Psoas muscle (tissue), 8 donors: Measurements from ENCODE around the gene HTR5A. TPM values are rescaled to one million over a fixed set of nuclear protein-coding genes. Genes with fewer than 3 reads are reported as not detected.

Experiments used
- ATAC-seq, 4 donors: fragments of 200-7000 bp; cut with Tn5 transposase; one replicate each; pipeline ENCODE4 v1.9.1; 2020; ENCODE audit warnings: moderate library complexity in 3 of 4, mild to moderate bottlenecking in 2 of 4
- DNase-seq, 2 donors: peaks; one replicate each; pipeline ENCODE4 v3.0.0-alpha.2; 2020
- H3K27ac ChIP-seq: fragments of 200-600 bp; one replicate; pipeline ENCODE4 v1.8.0; 2022
- H3K27me3 ChIP-seq, 3 donors: fragments of 200-600 bp in 1 of 3; one replicate each; pipeline versions ENCODE4 v1.6.1 to v1.8.0; 2013 to 2022; ENCODE audit warnings: low read length in 2 of 3, mild to moderate bottlenecking in 2 of 3, moderate library complexity in 1 of 3; ENCODE audit not compliant: insufficient read depth in 3 of 3
- H3K36me3 ChIP-seq, 2 donors: fragments of 200-600 bp in 1 of 2; one replicate each; pipeline versions ENCODE4 v1.6.1 to v1.8.0; 2013 to 2022; ENCODE audit warnings: low read depth in 1 of 2, mild to moderate bottlenecking in 1 of 2, moderate library complexity in 1 of 2; ENCODE audit not compliant: insufficient read depth in 1 of 2
- H3K4me1 ChIP-seq: fragments of 200-600 bp; one replicate; pipeline ENCODE4 v1.8.0; 2022
- H3K4me3 ChIP-seq: fragments of 200-600 bp; one replicate; pipeline ENCODE4 v1.8.0; 2022; ENCODE audit warnings: mild to moderate bottlenecking
- H3K9me3 ChIP-seq: fragments of 200-600 bp; one replicate; pipeline ENCODE4 v1.8.0; 2022
- CTCF ChIP-seq: fragments of 200-600 bp; IDR thresholded peaks from one replicate; pipeline ENCODE4 v1.8.0; 2022; ENCODE audit warnings: antibody characterized with exemption
- WGBS, 3 donors: extraction: QIAGEN DNeasy Blood & Tissue Kit; methylation state at CpG; one replicate each; pipeline versions ENCODE4 v1.1.6 to v1.1.7; 2013; 5-methylcytosine and 5-hydroxymethylcytosine counted together
- intact Hi-C, 2 donors: fragments of 100-400 bp; cut with DNase I; formaldehyde crosslinking; loops; one replicate each; pipeline versions ENCODE4 v1.11.0 to v1.14.2; 2022
- polyA plus RNA-seq, 3 donors: library from polyadenylated mRNA; stranded (reverse); fragments of 200-250 nt; gene quantifications; one replicate each; pipeline ENCODE4 v1.2.3, GENCODE V29; 2013
- total RNA-seq, 4 donors: library from RNA; stranded (reverse); fragmentation: NEBNext Ultra II Directional in 2 of 4; extraction: Animal tissue kit (Norgen Biotek cat#: 25700) in 2 of 4; gene quantifications; one replicate each; pipeline versions ENCODE4 v1.2.1 to v1.2.4, GENCODE V29; 2021 to 2023
- donor health status: healthy with polysubstance abuse.
- donor health status: DM: no; HTN: no; CAD: no; lungs with moderate emphysema.
- donor health status: Bipolar disorder and iron deficiency.
- donor health status: healthy.
- donor health status: DM: yes; HTN: yes; CAD: no.
- donor health status: DM: no; HTN: no; CAD: no.
- donor health status: DM: no; HTN: no; CAD: no.
- donor health status: DM: yes; HTN: yes; CAD: no.

HTR5A gene
- total and polyA plus RNA-seq, 7 donors = 0.01 to 0.06 TPM; not detected in 5

GRCh38 chr7:155093596-155093995 is 23.5 kb downstream of the HTR5A start:
- no peak for DNase-seq
- no peak overlapping the region for H3K27ac ChIP-seq
- no peak for ATAC-seq
- no peak overlapping the region for H3K4me3 ChIP-seq
- 55 to 69% (median 62%) methylated on average over 2 of the region's 2 CpGs for WGBS, 3 donors
- no peaks in the 10 kb centered on the region for H3K4me1 ChIP-seq
- H3K36me3 ChIP-seq = no peaks in the 10 kb centered on the region
- peaks cover 0 to 6% (median 2%) of the 10 kb centered on the region in 3 donors for H3K27me3 ChIP-seq
- H3K9me3 ChIP-seq = no peaks in the 10 kb centered on the region
- intact Hi-C loops = no loop called here
- no peak for TF ChIP-seq CTCF

- ATAC-seq (no peak), DNase-seq (no peak)
- Histone ChIP-seq H3K9me3 (no peaks in the 10 kb centered on the region), H3K36me3 (no peaks in the 10 kb centered on the region), H3K27me3 (peaks cover 0 to 9% (median 3%) of the 10 kb centered on the region in 3 donors), H3K27ac (no peak overlapping the region), H3K4me3 (no peak overlapping the region), H3K4me1 (no peaks in the 10 kb centered on the region)
- WGBS, 3 donors = 66 to 81% (median 75%) methylated on average over 6 of the region's 6 CpGs
- intact Hi-C loops = no loop called here
- TF ChIP-seq CTCF = no peak
Measured at GRCh38 chr7:155094636-155095135, 24.6 kb downstream of the HTR5A start.

- ATAC-seq (no peak), DNase-seq (no peak)
- Histone ChIP-seq H3K4me3 (no peak overlapping the region), H3K36me3 (no peaks in the 10 kb centered on the region), H3K9me3 (no peaks in the 10 kb centered on the region), H3K27me3 (peaks cover 0 to 12% (median 5%) of the 10 kb centered on the region in 3 donors), H3K27ac (no peak overlapping the region), H3K4me1 (no peaks in the 10 kb centered on the region)
- no peak for TF ChIP-seq CTCF
- WGBS, 3 donors = 67 to 73% (median 69%) methylated on average over 3 of the region's 3 CpGs
- intact Hi-C loops = no loop called here
Measured at GRCh38 chr7:155097338-155097737, 27.2 kb downstream of the HTR5A start.

- Histone ChIP-seq H3K4me1 (no peaks in the 10 kb centered on the region), H3K36me3 (no peaks in the 10 kb centered on the region), H3K27ac (no peak overlapping the region), H3K9me3 (no peaks in the 10 kb centered on the region), H3K4me3 (no peak overlapping the region), H3K27me3 (peaks cover 0 to 39% (median 8%) of the 10 kb centered on the region in 3 donors)
- intact Hi-C loops = no loop called here
- TF ChIP-seq CTCF = no peak
- DNase-seq (no peak), ATAC-seq (no peak)
- WGBS, 3 donors = 11 to 20% (median 19%) methylated on average over 4 of the region's 4 CpGs
Measured at GRCh38 chr7:155103839-155104238, 33.7 kb downstream of the HTR5A start.

GRCh38 chr7:155104913-155105312 is 34.8 kb downstream of the HTR5A start:
- H3K4me1 ChIP-seq = no peaks in the 10 kb centered on the region
- H3K27ac ChIP-seq = no peak overlapping the region
- peaks cover 0 to 43% (median 6%) of the 10 kb centered on the region in 3 donors for H3K27me3 ChIP-seq
- no peak overlapping the region for H3K4me3 ChIP-seq
- intact Hi-C loops = no loop called here
- H3K36me3 ChIP-seq = no peaks in the 10 kb centered on the region
- TF ChIP-seq CTCF = no peak
- WGBS, 3 donors = 55 to 65% (median 59%) methylated on average over 6 to 7 of the region's 7 CpGs
- no peaks in the 10 kb centered on the region for H3K9me3 ChIP-seq
- no peak for DNase-seq
- no peak for ATAC-seq
